Raji (cell line): ENCODE results near the gene SAMD10.

Experiments
- POLR2A ChIP-seq: IDR thresholded peaks from 2 replicates; pipeline ENCODE4 v1.6.1; 2011; ENCODE audit warnings: low read depth, low read length, control low read depth; ENCODE audit not compliant: insufficient read depth

The SAMD10 gene

DNA sequence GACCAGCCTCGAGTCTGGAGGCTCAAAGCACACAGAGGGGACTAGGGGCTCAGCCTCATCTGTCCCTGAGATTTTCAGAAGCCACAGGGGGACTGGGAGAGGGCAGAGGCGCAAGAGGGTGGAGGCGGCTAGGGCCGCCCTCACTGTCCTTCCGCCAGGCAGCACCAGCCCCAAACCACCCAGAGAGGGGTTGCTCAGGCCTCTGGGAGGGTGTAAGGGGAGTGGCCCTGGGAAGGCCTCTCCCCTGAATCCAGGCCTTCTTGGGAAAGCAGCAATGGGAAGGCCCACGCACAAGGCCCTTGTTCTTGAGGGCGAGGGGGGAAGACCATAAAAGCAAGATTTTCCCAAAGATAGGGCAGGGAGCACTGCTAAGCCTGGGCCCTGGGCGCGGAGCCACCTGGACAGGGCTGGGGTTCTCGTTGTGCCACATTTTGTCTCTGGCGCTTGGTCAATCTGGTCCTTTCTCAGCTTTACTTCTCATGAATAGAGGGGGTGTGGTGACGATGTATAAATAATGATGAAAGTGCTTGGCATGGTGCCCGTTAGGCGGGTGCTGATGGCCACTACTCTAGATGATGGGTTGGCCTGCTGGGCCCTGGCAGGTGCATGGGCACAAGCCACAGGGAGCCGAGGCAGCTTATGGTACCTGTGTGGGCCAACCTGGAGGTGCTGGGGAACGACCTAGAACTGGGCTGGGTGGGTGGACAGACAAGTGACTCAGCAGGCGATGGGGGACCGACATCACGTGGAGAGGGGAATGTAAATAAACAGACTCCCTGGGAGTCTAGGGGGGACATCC, 4.8 kb downstream of the SAMD10 start:
- no peak for TF ChIP-seq POLR2A

DNA sequence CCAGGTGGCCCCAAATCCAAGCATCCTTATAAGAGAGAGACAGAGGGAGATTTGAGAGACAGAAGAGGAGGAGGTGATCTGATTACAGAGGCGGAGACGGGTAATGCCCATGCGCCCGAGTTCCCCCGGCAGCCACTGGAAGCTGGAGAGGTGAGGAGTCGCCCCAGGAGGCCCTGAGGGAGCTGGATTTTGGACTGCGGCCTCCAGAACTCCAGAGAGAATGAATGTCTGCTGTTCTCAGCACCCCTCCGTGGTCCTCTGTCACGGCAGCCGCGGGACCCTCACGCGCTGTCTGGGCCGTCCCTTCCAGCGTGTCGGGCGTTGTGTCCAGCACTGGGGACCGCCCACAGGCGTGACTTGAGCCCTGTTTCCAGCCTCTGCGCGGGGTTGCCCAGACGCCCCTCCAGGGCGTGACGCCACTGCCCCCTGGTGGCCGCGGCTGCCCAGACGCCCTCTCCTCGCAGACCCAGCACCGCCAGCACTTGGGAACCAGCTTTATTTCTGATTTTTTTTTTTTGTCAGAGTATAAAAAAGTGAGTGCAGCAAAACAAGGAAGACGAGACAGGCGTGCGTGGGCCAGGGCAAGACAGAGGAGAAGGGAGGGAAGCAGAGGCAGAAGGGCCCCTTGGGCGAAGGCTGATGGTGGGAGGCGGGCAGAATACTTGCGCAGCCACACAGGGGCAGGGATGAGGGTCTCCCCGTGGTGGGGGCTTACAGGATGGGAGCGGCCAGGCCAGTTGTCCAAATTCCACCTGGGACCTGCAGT, 5.6 kb downstream of the SAMD10 start:
- no peak for TF ChIP-seq POLR2A

DNA sequence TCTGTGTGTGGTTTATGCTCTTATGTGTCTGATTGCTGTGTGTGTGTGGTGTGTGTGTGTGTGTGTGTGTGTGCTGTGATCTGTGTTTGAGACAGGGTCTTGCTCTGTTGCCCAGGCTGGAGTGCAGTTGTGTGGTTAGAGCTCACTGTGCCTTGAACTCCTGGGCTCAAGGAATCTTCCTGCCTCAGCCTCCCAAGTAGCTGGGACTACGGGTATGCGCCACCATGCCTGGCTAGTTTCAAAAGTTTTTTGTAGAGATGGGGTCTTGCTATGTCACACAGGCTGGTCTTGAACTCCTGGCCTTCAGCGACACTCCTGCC, 6.3 kb downstream of the SAMD10 start:
- TF ChIP-seq POLR2A, result no peak

DNA sequence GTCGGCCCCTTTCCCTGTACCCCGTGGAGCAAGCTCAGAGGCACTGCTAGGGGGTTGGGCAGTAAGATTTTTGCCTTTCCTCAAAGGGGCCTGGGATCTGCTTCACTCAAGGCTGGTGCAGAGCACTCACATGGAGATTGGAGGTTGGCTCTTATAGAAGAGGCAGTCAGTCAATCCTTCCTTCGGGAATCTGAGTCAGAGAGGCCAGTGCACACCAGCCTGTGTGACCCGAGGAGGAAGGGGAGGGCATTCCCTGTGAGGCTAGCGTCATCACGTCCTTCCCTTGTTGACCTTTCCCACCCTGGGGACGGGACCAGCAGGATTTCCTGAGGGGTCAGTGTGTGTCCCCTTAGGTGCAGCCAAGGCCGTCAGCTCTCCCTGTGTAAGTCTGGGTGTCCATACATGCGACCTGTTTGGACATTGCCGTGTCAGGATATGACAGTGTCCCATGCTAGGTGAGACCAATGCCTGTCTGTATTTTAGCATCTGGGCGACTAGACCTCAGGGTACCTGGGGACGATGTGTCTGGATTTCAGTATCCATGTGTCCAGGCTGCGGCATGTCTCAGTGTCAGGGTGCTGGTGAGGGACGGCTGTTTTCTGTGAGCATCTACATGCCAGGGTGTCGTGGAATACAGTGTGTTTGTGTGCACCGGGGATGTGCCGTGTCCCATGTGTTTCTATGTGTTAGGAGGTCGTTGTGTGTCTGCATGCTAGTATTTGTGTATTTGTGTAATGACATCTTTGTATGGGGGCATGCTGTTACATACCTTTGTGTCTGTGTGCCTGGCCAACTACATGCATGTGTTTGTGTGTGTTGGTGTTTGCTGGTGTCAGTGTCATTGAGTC, 6.9 kb downstream of the SAMD10 start:
- no peak for TF ChIP-seq POLR2A

DNA sequence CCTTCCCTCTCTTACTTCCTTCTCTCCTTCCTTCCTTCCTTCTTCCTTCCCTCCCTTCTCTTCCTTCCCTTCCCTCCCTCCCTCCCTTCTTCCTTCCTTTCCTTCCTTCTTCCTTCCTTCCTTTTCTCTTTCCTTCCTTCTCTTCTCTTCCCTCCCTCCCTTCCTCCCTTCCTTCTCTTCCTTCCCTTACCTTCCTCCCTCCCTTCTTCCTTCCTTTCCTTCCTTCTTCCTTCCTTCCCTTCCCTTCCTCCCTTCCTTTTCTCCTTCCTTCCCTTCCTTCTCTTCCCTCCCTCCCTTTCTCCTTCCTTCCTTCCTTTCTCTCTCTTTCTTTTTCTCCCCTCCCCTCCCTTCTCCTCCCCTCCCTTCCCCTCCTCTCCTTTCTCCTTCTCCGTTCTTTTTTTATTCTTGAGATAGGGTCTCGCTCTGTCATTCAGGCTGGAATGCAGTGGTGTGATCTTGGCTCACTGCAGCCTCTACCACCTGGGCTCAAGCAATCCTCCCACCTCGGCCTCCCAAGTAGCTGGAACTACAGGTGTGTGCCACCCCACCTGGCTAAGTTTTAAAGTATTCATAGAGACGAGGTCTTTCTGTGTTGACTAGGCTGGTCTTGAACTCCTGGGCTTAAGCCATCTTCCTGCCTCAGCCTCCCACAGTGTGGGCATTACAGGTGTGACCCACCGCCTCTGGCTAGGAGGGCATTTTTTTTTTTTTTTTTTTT, 8.6 kb downstream of the SAMD10 start:
- TF ChIP-seq POLR2A, result no peak

DNA sequence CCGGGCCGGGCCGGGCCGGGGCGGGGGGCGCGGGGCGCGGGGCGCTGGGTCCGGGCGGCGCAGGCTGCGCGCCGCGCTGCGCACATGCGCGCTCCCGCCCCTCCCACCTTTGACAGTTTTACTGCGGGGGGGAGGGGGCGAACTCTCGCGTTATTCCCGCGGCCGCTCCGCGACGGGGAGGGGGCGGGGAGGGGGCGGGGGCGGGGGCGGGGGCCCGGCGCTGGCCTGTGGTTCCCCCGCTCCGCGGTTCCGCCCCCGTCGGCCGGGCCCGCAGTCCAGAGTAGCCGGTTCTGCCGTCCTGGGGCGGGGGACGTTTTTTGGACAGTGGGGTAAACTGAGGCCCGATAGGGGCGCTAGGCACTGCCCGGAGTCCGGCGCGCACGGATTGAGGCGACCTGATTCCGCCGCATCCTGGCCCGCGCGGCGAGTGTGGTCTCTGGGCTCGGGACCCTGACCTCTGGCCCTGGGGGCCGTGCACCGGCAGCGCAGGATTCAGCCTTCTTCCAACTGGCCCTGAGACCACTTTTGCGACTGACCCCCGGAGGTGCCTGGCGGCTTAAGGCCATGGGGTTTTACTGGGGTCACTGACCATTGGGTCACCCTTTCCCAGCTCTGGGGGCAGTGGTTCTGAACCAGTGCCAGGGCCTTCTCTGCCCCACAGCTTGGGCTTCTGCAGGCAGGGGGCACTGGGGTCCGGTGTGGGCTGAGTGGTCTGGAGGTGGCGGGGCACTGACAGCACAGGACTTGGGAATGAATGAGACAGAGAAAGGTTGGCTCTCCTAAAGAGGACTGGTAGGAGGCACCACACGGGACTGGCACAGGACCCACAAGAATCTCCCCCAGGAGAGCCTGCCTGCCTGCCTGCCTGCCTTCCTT, 9.4 kb downstream of the SAMD10 start, which contains the start of gene ZNF512B:
Gene ZNF512B, minus strand, starts transcription at position 93 of the 876 bp plus-strand sequence. CDS start 1,980 bp downstream, outside the sequence.
- no peak for TF ChIP-seq POLR2A

DNA sequence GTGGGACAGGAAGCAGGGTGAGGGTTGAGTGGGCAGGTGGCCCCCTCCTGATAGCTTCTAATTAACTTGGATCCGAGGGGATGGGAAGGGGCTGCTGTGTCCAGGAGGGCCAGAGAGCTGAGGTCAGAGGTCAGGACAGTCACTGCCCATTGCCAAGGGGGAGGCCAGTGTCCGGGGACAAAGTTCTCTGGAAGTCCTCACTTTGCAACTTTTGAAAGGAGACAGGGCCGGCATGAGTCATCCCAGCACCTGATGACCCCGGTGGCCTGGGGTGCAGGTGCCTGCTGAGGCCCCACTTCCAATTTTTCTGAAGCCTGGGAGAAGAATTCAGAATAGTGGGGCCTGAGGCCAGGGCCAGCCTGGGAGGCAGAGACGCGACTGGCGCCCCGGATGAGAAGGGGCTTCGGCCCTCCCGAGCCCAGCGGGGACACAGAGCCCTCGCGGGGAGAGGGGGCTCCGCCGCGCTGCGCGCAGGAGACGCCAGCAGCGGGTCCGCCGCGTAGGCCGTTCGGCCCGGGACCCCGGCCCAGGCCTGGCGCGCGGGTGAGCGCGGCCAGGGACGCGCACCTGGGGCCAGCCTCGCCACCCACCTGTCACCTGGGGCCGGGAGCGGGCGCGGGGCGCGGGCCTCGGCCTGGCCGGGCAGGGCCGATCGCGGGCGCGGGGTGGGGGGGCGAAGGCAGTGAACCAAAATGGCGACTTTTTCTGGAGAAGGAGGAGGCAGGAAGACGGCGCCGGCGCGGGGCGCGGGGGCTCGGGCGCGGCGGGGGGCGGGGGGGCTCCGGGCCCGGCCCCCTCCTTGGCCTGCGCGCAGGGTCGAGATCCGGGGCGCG, 10.3 kb downstream of the SAMD10 start:
- TF ChIP-seq POLR2A, result no peak

DNA sequence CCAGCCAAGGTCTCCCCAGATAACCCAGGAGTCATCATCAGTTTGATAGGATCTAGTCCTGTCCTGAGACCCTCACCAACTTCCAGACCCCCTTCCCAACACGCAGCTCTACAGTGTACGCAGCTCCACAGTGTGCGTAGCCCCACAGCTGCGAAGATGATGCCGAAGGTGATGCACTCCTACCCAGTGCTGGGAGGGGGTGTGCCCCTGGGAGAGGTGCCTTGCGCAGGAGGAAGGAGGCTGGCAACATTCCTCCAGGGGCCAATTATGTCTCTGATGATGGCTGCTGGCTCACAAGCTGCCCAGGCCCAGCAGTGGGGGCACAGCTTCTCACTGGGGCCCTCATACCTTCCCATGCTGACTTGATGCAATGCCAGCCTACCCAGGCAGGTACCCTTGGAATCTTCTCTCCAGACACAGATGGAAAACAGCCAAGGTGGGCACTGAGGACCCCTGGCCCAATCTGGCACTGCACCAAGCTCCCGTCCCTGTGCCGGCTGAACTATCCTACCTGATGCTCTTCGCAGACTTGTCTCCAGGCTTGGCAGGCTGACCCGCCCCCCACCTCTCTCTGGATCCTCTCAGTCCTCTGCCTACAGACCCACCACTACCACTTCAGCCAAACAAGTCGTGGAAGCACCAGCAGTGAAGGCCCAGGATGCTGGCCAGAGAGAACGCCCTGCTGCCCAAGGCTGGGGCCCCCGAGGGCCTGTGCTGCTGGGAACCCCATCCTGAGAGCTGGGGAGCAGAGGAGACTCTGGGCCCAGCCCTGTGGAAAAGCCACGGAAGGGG, 11.1 kb downstream of the SAMD10 start:
- no peak for TF ChIP-seq POLR2A

DNA sequence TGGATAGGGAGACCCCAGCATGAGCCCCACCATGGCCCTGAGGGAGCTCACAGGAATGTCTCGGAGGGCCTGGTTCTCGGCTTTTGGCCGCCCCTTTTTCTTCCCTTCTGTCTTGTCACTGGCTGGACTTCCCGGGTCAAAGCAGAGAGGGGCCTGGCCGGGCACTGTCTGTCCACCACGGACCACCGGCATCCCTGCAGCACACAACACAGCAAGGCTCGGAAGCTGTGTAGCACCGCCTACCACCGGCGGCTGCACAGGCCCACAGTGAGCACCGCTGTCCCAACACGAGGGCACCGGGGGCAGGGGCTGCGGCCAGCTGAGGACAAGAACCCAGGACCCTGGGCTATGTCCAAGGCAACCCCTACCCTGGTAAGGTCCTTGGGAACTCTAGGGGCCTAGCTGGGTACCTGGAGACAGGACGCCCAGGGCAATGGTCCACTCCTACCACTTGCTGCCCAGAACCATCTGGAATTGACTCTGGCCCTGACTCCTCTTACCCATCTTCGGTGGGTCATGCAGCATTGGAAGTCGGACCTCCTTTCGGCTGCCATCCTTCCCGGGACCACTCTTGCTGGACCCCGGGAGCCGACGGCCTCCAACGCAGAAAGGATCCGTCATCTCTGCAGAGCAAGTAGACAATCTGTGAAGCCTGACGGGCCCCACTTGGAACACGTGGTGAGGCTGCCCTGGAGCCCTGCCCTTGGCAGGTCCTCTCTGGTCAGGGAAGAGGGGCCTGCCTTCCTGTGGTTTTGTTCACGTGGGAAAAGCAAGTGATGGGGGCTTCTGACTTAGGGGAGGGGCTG, 11.9 kb downstream of the SAMD10 start:
- no peak for TF ChIP-seq POLR2A

DNA sequence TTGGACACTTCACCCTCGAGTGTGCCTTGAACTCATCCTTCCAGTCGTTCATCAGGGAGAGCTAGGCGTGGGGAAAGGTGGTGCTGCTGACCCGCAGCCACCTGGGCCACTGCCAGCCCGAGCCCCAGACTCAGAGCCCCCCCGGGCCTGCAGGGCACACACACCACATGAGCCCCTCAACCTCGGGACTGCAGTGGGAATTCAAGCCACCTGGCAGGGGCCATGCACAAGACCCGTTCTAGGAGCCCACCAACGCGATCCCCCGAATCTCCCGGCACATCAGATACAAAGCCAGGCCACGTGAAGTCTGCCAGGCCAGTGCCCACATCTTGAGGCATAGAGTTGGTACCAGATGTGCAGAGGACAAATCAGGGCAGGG, 12.5 kb downstream of the SAMD10 start:
- TF ChIP-seq POLR2A, result no peak

DNA sequence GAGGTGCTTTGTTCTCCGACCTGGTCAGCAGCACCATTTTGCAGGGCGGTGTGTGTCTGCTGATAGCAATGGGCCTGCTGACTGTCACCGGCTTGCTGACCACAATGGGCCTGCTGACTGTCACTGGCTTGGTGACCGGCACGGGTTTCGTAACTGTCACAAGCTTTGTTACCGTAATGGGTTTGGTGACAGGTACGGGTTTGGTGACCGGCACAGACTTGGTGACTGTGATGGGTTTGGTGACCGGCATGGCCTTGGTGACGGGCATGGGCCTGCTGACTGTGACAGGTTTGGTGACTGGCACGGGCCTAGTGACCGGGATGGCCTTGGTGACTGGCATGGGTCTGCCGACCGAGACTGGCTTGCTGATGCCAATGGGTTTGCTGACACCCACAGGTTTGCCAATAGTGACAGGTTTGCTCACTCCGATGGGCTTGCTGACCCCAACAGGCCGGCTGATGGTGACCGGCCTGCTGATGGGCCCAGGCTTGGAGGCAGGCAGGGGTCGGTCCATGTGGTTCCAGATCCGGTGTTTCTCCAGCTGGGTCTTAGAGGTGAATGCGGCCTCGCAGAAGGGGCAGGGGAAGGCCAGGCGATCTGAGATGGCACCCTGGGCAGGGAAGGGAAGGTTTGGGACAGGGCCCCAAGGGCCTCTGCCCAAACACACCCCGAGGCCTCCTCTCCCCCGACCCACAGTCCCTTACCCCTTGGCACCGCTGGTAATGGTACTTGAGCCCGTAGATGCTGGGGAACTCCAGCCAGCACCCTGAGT, 13.1 kb downstream of the SAMD10 start:
- no peak for TF ChIP-seq POLR2A
